ENCODE measurements around the gene HEMGN.
A peak's percentile ranks its signal among the peaks of the same experiment; 100 is the strongest.
"Not testable (repeated sequence)": the region's sequence is repeated elsewhere in the genome, so short reads cannot be mapped to it uniquely, and the experiment has no call there.

HEMGN gene

GRCh38 chr9:97964901-97965300 is 26.9 kb upstream of the HEMGN start:
- DNase-seq (ENCODE audit: low spot score) = no peak

- no peak for DNase-seq (ENCODE audit: low spot score)
Measured at GRCh38 chr9:97963232-97963631, 25.3 kb upstream of the HEMGN start.

GRCh38 chr9:97962575-97962974 is 24.6 kb upstream of the HEMGN start:
- DNase-seq (ENCODE audit: low spot score) = no peak

- no peak for DNase-seq (ENCODE audit: low spot score)
Measured at GRCh38 chr9:97962136-97962535, 24.2 kb upstream of the HEMGN start.

- no peak for DNase-seq (ENCODE audit: low spot score)
Measured at GRCh38 chr9:97961361-97961760, 23.4 kb upstream of the HEMGN start.

- DNase-seq (ENCODE audit: low spot score) = not testable (repeated sequence)
Measured at GRCh38 chr9:97960678-97961328, 22.8 kb upstream of the HEMGN start.

GRCh38 chr9:97959585-97959984 is 21.6 kb upstream of the HEMGN start:
- no peak for DNase-seq (ENCODE audit: low spot score)

GRCh38 chr9:97958812-97959511 is 21.0 kb upstream of the HEMGN start:
- DNase-seq (ENCODE audit: low spot score) = no peak

GRCh38 chr9:97956331-97956730 is 18.4 kb upstream of the HEMGN start:
- DNase-seq (ENCODE audit: low spot score) = no peak

GRCh38 chr9:97954550-97954989 is 16.6 kb upstream of the HEMGN start:
- peak; percentile 21 for DNase-seq (ENCODE audit: low spot score)

- DNase-seq (ENCODE audit: low spot score) = not testable (repeated sequence)
Measured at GRCh38 chr9:97950873-97951272, 12.9 kb upstream of the HEMGN start.

- not testable (repeated sequence) for DNase-seq (ENCODE audit: low spot score)
Measured at GRCh38 chr9:97947094-97947493, 9.1 kb upstream of the HEMGN start.

GRCh38 chr9:97945470-97945869 is 7.5 kb upstream of the HEMGN start:
- DNase-seq (ENCODE audit: low spot score) = not testable (repeated sequence)

- DNase-seq (ENCODE audit: low spot score) = no peak
Measured at GRCh38 chr9:97944612-97945011, 6.6 kb upstream of the HEMGN start.

- no peak for DNase-seq (ENCODE audit: low spot score)
Measured at GRCh38 chr9:97943308-97943855, 5.4 kb upstream of the HEMGN start.

GRCh38 chr9:97941323-97941722 is 3.4 kb upstream of the HEMGN start:
- DNase-seq (ENCODE audit: low spot score) = no peak

GRCh38 chr9:97940741-97941140 is 2.8 kb upstream of the HEMGN start:
- no peak for DNase-seq (ENCODE audit: low spot score)

GRCh38 chr9:97940233-97940632 is 2.3 kb upstream of the HEMGN start:
- DNase-seq (ENCODE audit: low spot score) = no peak

GRCh38 chr9:97936998-97937397 is 974 bp downstream of the HEMGN start:
- DNase-seq (ENCODE audit: low spot score) = no peak

- no peak for DNase-seq (ENCODE audit: low spot score)
Measured at GRCh38 chr9:97935276-97935675, 2.7 kb downstream of the HEMGN start.

GRCh38 chr9:97934321-97935115 is 3.5 kb downstream of the HEMGN start:
- no peak for DNase-seq (ENCODE audit: low spot score)

GRCh38 chr9:97933297-97933998 is 4.5 kb downstream of the HEMGN start:
- no peak for DNase-seq (ENCODE audit: low spot score)
